WTC11 (cell line): ENCODE measurements around the gene GSPT1.

ENCODE experiments used
- ARID4B ChIP-seq: sonication (generic); formaldehyde crosslinking; IDR thresholded peaks from 2 replicates; pipeline ENCODE4 v1.8.0; 2023; ENCODE audit warnings: missing genetic modification reagents, mild to moderate bottlenecking, borderline replicate concordance
- CREM ChIP-seq: sonication (generic); formaldehyde crosslinking; IDR thresholded peaks from 2 replicates; pipeline ENCODE4 v1.8.1; 2022; ENCODE audit warnings: mild to moderate bottlenecking, missing genetic modification reagents, moderate library complexity
- CTCF ChIP-seq: fragments of 200-600 bp; IDR thresholded peaks from 2 replicates; pipeline ENCODE4 v1.8.0; 2022; ENCODE audit warnings: antibody characterized with exemption
- FOXP4 ChIP-seq: sonication (generic); formaldehyde crosslinking; IDR thresholded peaks from 2 replicates; pipeline ENCODE4 v1.8.0; 2022; ENCODE audit warnings: mild to moderate bottlenecking, missing genetic modification reagents
- SP1 ChIP-seq: sonication (generic); formaldehyde crosslinking; conservative IDR thresholded peaks from 2 replicates; pipeline ENCODE4 v1.8.1; 2022; ENCODE audit warnings: missing genetic modification reagents
- ZNF425 ChIP-seq: fragments of 250-450 bp; sonication (Bioruptor Pico); conservative IDR thresholded peaks from 2 replicates; pipeline ENCODE4 v1.9.0; 2021; ENCODE audit warnings: mild to moderate bottlenecking

GRCh38 chr16:11877374-11877773 is 38.4 kb downstream of the GSPT1 start:
- no peak for TF ChIP-seq CREM (CRISPR knock-in tag)
- TF ChIP-seq CTCF, result no peak
- TF ChIP-seq ZNF425 (CRISPR knock-in tag), result no peak
- no peak for TF ChIP-seq SP1 (CRISPR knock-in tag)
- no peak for TF ChIP-seq ARID4B (CRISPR knock-in tag)
- TF ChIP-seq FOXP4 (CRISPR knock-in tag), result no peak
